Measurements from ENCODE around the gene LINGO4.

GRCh38 chr1:151762941-151763921 is 42.0 kb downstream of the LINGO4 start, which contains the start of gene MRPL9:
- TF ChIP-seq CTCF (IDR thresholded peaks at IDR 0.05) (0 out of 2 replicates have a peak, but pooled peaks have one; percentile 7), ZFX (IDR thresholded peaks at IDR 0.05; ENCODE audit: borderline replicate concordance) (no peak)
